GM18505 (cell line): Measurements from ENCODE around the gene IFNAR2.
A peak's percentile ranks its signal among the peaks of the same experiment; 100 is the strongest.

Experiments
- ATAC-seq: cut with Tn5 transposase; IDR thresholded peaks from one replicate; pipeline ENCODE4 v1.9.1; 2021; ENCODE audit not compliant: unreplicated experiment
- POLR2A ChIP-seq: IDR thresholded peaks from 4 replicates; pipeline ENCODE4 v1.6.1; 2011; ENCODE audit warnings: borderline replicate concordance; ENCODE audit not compliant: insufficient read depth, insufficient read length; ENCODE audit errors: extremely low read depth

Gene IFNAR2

GRCh38 chr21:33229784-33230544 is at the start of gene IFNAR2:
TSS of gene IFNAR2 (plus strand) at chr21:33229938. CDS start at chr21:33241923, 11,985 bp downstream.
- peak; percentile 77 for ATAC-seq
- TF ChIP-seq POLR2A: peak; percentile 56

- no peak for ATAC-seq
- TF ChIP-seq POLR2A: no peak
Observed at GRCh38 chr21:33185852-33186251, 43.9 kb upstream of the IFNAR2 start.

- no peak for TF ChIP-seq POLR2A
- ATAC-seq: no peak
Observed at GRCh38 chr21:33187276-33187675, 42.5 kb upstream of the IFNAR2 start.

GRCh38 chr21:33189237-33189636 is 40.5 kb upstream of the IFNAR2 start:
- no peak for ATAC-seq
- TF ChIP-seq POLR2A: no peak

GRCh38 chr21:33189824-33190223 is 39.9 kb upstream of the IFNAR2 start:
- TF ChIP-seq POLR2A: no peak
- no peak for ATAC-seq

GRCh38 chr21:33196941-33197374 is 32.8 kb upstream of the IFNAR2 start:
- no peak for ATAC-seq
- TF ChIP-seq POLR2A: no peak

GRCh38 chr21:33197496-33197895 is 32.2 kb upstream of the IFNAR2 start:
- ATAC-seq: no peak
- TF ChIP-seq POLR2A: no peak

GRCh38 chr21:33198346-33199099 is 31.2 kb upstream of the IFNAR2 start:
- no peak for TF ChIP-seq POLR2A
- ATAC-seq: no peak

GRCh38 chr21:33199100-33199464 is 30.7 kb upstream of the IFNAR2 start:
- no peak for ATAC-seq
- TF ChIP-seq POLR2A: no peak

- ATAC-seq: peak; percentile 68
- no peak for TF ChIP-seq POLR2A
Observed at GRCh38 chr21:33199516-33200217, 30.1 kb upstream of the IFNAR2 start.

- TF ChIP-seq POLR2A: no peak
- no peak for ATAC-seq
Observed at GRCh38 chr21:33201956-33202355, 27.8 kb upstream of the IFNAR2 start.

GRCh38 chr21:33202464-33203363 is 27.0 kb upstream of the IFNAR2 start:
- TF ChIP-seq POLR2A: no peak
- ATAC-seq: no peak

- no peak for ATAC-seq
- no peak for TF ChIP-seq POLR2A
Observed at GRCh38 chr21:33203371-33203724, 26.4 kb upstream of the IFNAR2 start.
